Testis (tissue), 3 donors: ENCODE data around the gene SFT2D2. TPM values are rescaled to one million over a fixed set of nuclear protein-coding genes. Genes with fewer than 3 reads are reported as not detected.
A peak's percentile ranks its signal among the peaks of the same experiment; 100 is the strongest.
"Not testable (repeated sequence)": the region's sequence is repeated elsewhere in the genome, so short reads cannot be mapped to it uniquely, and the experiment has no call there.

Experiments
- DNase-seq: peaks from one replicate; pipeline ENCODE4 v3.0.0-alpha.2; 2019
- H3K27ac ChIP-seq, 2 donors: fragments of 200-600 bp; sonication (generic); one replicate each; pipeline ENCODE4 v1.5.1; 2019
- H3K27me3 ChIP-seq: fragments of 200-600 bp; sonication (generic); one replicate; pipeline ENCODE4 v1.5.1; 2019
- H3K36me3 ChIP-seq: fragments of 200-600 bp; sonication (generic); one replicate; pipeline ENCODE4 v1.5.1; 2017; ENCODE audit warnings: low read depth; ENCODE audit errors: missing control alignments
- H3K4me1 ChIP-seq: fragments of 200-600 bp; sonication (generic); one replicate; pipeline ENCODE4 v1.5.1; 2019
- H3K4me3 ChIP-seq, 2 donors: fragments of 200-600 bp; sonication (generic); one replicate each; pipeline ENCODE4 v1.5.1; 2017 to 2019
- H3K9me3 ChIP-seq: fragments of 200-600 bp; sonication (generic); one replicate; pipeline ENCODE4 v1.5.1; 2017
- POLR2A ChIP-seq: fragments of 450-650 bp; IDR thresholded peaks from one replicate; pipeline ENCODE4 v1.6.1; 2017; ENCODE audit warnings: antibody characterized with exemption, mild to moderate bottlenecking, moderate library complexity
- WGBS, 2 donors: methylation state at CpG; one replicate each; pipeline ENCODE4 v1.1.5; 2018; 5-methylcytosine and 5-hydroxymethylcytosine counted together
- intact Hi-C: fragments of 100-400 bp; cut with DNase I; formaldehyde crosslinking; loops from one replicate; pipeline ENCODE4 v1.15.1; 2023; ENCODE audit warnings: low total_unique reads
- polyA plus RNA-seq: library from polyadenylated mRNA; stranded (reverse); fragments of 350-450 nt; fragmentation: Illumina TruSeq; extraction: RNeasy Lipid Tissue Mini Kit (QIAGEN cat#74804); gene quantifications from one replicate; pipeline ENCODE4 v1.2.3, GENCODE V29; 2014; ENCODE audit warnings: low read depth, low replicate concordance; ENCODE audit not compliant: insufficient read depth
- total RNA-seq, 2 donors: library from RNA; depleted of rRNA; stranded (reverse); fragments of >200 nt; gene quantifications; one replicate each; pipeline ENCODE4 v1.2.3, GENCODE V29; 2016
- TF ChIP-seq, protein P1 (sequence below), 3 experiments: fragments of 450-650 bp in 2 of 3; fragments of 200-600 bp in 1 of 3; sonication (generic) in 1 of 3; IDR thresholded peaks; one replicate each; pipeline ENCODE4 v1.5.1; 2016 to 2019; ENCODE audit warnings: antibody characterized with exemption in 3 of 3, mild to moderate bottlenecking in 2 of 3, moderate library complexity in 1 of 3

SFT2D2 gene
- total and polyA plus RNA-seq, 3 donors from 2014 or later, result 34.5 to 62.2 (median 59.4) TPM

GRCh38 chr1:168180148-168180524 is 45.7 kb upstream of the SFT2D2 start:
- Histone ChIP-seq H3K4me3 (peak overlapping the region; percentile 86 to 96), H3K4me1 (peaks cover 3% of the 10 kb centered on the region), H3K27me3 (no peaks in the 10 kb centered on the region), H3K27ac (peak overlapping the region; percentile 92 to 95), H3K36me3 (no peaks in the 10 kb centered on the region), H3K9me3 (no peaks in the 10 kb centered on the region)
- 9 to 20% methylated on average over 2 of the region's 2 CpGs for WGBS, 2 donors
- TF ChIP-seq, protein P1, sequence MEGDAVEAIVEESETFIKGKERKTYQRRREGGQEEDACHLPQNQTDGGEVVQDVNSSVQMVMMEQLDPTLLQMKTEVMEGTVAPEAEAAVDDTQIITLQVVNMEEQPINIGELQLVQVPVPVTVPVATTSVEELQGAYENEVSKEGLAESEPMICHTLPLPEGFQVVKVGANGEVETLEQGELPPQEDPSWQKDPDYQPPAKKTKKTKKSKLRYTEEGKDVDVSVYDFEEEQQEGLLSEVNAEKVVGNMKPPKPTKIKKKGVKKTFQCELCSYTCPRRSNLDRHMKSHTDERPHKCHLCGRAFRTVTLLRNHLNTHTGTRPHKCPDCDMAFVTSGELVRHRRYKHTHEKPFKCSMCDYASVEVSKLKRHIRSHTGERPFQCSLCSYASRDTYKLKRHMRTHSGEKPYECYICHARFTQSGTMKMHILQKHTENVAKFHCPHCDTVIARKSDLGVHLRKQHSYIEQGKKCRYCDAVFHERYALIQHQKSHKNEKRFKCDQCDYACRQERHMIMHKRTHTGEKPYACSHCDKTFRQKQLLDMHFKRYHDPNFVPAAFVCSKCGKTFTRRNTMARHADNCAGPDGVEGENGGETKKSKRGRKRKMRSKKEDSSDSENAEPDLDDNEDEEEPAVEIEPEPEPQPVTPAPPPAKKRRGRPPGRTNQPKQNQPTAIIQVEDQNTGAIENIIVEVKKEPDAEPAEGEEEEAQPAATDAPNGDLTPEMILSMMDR (IDR thresholded peaks at IDR 0.05), result no peak
- no peak for TF ChIP-seq POLR2A
- intact Hi-C loops, result no loop called here
- DNase-seq, result peak; percentile 22

- intact Hi-C loops, DNase-seq, H3K4me1 ChIP-seq, H3K4me3 ChIP-seq, H3K27me3 ChIP-seq, H3K36me3 ChIP-seq, H3K9me3 ChIP-seq, H3K27ac ChIP-seq: not testable (repeated sequence)
- WGBS, 2 donors, result 95 to 96% methylated on average over 15 of the region's 15 CpGs
Observed at GRCh38 chr1:168181063-168181720, 44.6 kb upstream of the SFT2D2 start.

- no peak overlapping the region for H3K4me3 ChIP-seq
- H3K9me3 ChIP-seq, result no peaks in the 10 kb centered on the region
- H3K27me3 ChIP-seq, result no peaks in the 10 kb centered on the region
- no peaks in the 10 kb centered on the region for H3K36me3 ChIP-seq
- intact Hi-C loops, result no loop called here
- no peak for TF ChIP-seq POLR2A
- TF ChIP-seq, protein P1 (IDR thresholded peaks at IDR 0.05), result no peak
- no peak overlapping the region for H3K27ac ChIP-seq
- H3K4me1 ChIP-seq, result no peaks in the 10 kb centered on the region
- DNase-seq, result no peak
Observed at GRCh38 chr1:168187177-168187576, 38.6 kb upstream of the SFT2D2 start.

DNA sequence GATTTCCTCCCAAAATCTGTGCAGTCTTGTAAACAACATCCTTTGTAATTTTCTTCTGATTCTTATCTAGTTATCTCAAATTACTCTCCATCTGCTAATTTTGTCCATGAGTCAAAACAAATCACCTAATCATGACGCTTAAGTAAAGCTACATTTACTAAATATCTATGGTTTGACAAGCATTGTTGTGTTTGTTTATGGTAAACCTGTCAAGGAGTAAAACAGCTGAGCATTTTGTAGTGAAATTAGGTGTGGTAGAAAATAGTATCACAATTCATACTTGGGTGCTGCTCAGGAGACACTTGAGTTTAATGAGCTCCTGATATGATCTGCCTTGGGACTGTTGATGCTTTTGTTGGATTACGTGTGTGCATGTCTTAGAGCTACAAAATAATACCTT is 35.4 kb upstream of the SFT2D2 start:
- intact Hi-C loops, result no loop called here
- TF ChIP-seq, protein P1 (IDR thresholded peaks at IDR 0.05), result no peak
- TF ChIP-seq POLR2A, result no peak
- WGBS, 2 donors, result 69 to 71% methylated on average over 2 of the region's 2 CpGs
- no peaks in the 10 kb centered on the region for H3K4me1 ChIP-seq
- H3K9me3 ChIP-seq, result no peaks in the 10 kb centered on the region
- H3K36me3 ChIP-seq, result no peaks in the 10 kb centered on the region
- no peak overlapping the region for H3K27ac ChIP-seq
- no peak overlapping the region for H3K4me3 ChIP-seq
- no peaks in the 10 kb centered on the region for H3K27me3 ChIP-seq
- no peak for DNase-seq

DNA sequence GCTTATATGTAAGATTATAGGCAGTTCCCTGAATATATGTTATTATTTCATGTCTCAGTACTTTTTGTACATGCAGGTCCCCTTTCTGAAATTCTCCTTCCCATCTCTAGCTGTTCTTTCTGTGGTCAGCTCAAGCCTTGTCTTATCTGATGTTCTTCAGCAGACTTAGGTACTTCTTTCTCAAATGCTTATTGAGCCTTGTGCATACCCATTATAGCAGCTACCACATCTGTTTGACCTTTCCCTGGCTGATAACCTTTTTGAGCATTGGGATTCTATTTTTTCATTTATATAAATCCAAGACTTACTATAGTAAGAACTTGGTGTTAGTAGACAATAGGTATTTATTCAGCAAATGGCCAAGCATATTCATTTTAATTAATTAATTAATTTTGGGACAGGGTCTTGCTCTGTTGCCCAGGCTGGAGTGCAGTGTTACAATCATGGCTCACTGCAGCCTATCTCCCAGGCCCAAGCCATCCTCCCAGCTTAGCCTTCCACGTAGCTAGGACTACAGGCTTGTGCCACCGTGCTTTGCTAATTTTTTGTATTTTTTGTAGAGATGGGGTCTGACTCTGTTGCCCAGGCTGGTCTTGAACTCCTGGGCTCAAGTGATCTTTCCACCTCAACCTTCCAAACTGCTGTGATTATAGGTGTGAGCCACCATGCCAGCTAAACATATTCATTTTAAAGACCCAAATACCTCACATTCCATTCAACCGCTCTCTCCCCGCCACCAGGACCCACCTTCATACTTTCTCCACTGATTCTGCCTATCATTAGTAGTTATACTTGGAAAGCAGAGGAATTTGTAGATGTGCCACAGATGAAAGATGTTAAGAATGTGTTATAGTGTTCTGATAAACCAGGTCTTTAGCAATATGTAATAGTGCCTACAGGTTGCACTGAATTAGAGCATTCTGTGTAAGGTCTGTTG is 30.3 kb upstream of the SFT2D2 start:
- no peak for DNase-seq
- Histone ChIP-seq H3K9me3 (no peaks in the 10 kb centered on the region), H3K4me3 (no peak overlapping the region), H3K27ac (no peak overlapping the region), H3K27me3 (no peaks in the 10 kb centered on the region), H3K4me1 (no peaks in the 10 kb centered on the region), H3K36me3 (no peaks in the 10 kb centered on the region)
- WGBS, 2 donors, result 93 to 98% methylated on average over 4 of the region's 4 CpGs
- TF ChIP-seq POLR2A, result no peak
- TF ChIP-seq, protein P1 (IDR thresholded peaks at IDR 0.05), result no peak
- intact Hi-C loops, result no loop called here
